Measurements from ENCODE around the gene TOPORS. TPM values are rescaled to one million over a fixed set of nuclear protein-coding genes. Genes with fewer than 3 reads are reported as not detected.
A peak's percentile ranks its signal among the peaks of the same experiment; 100 is the strongest.
"Not testable (repeated sequence)": the region's sequence is repeated elsewhere in the genome, so short reads cannot be mapped to it uniquely, and the experiment has no call there.

The TOPORS gene
- 20.3 TPM for polyA plus RNA-seq
- long read RNA-seq, donor 1, full-length matches to known transcripts, result 6 of 6 reads
- long read RNA-seq, donor 1, partial matches to known transcripts, result 0 of 6 reads
- long read RNA-seq, donor 1, other reads (novel, unspliced or antisense), result 0 of 6 reads
- long read RNA-seq, donor 2, full-length matches to known transcripts, result 12 of 12 reads
- long read RNA-seq, donor 2, partial matches to known transcripts, result 0 of 12 reads
- long read RNA-seq, donor 2, other reads (novel, unspliced or antisense), result 0 of 12 reads
- long read RNA-seq, donor 3, result 0 reads
- long read RNA-seq, donor 4, result 0 reads
- long read RNA-seq, donor 5, full-length matches to known transcripts, result 10 of 15 reads
- long read RNA-seq, donor 5, partial matches to known transcripts, result 5 of 15 reads
- long read RNA-seq, donor 5, other reads (novel, unspliced or antisense), result 0 of 15 reads
- long read RNA-seq, donor 6, full-length matches to known transcripts, result 7 of 7 reads
- long read RNA-seq, donor 6, partial matches to known transcripts, result 0 of 7 reads
- long read RNA-seq, donor 6, other reads (novel, unspliced or antisense), result 0 of 7 reads
- long read RNA-seq, donor 7, full-length matches to known transcripts, result 2 of 2 reads
- long read RNA-seq, donor 7, partial matches to known transcripts, result 0 of 2 reads
- long read RNA-seq, donor 7, other reads (novel, unspliced or antisense), result 0 of 2 reads
- long read RNA-seq, donor 8, full-length matches to known transcripts, result 6 of 6 reads
- long read RNA-seq, donor 8, partial matches to known transcripts, result 0 of 6 reads
- long read RNA-seq, donor 8, other reads (novel, unspliced or antisense), result 0 of 6 reads
- long read RNA-seq, donor 9, full-length matches to known transcripts, result 6 of 6 reads
- long read RNA-seq, donor 9, partial matches to known transcripts, result 0 of 6 reads
- long read RNA-seq, donor 9, other reads (novel, unspliced or antisense), result 0 of 6 reads
- long read RNA-seq, donor 10, full-length matches to known transcripts, result 3 of 3 reads
- long read RNA-seq, donor 10, partial matches to known transcripts, result 0 of 3 reads
- long read RNA-seq, donor 10, other reads (novel, unspliced or antisense), result 0 of 3 reads
- long read RNA-seq, donor 11, full-length matches to known transcripts, result 7 of 7 reads
- long read RNA-seq, donor 11, partial matches to known transcripts, result 0 of 7 reads
- long read RNA-seq, donor 11, other reads (novel, unspliced or antisense), result 0 of 7 reads

GRCh38 chr9:32552172-32552872, at the start of gene TOPORS, which contains the start of gene SMIM27:
Gene TOPORS (minus strand): TSS chr9:32552586. CDS start chr9:32552436, 150 bp downstream.
Gene SMIM27 (plus strand): TSS chr9:32552327. CDS start chr9:32552435, 108 bp downstream.
- peak; percentile 88 to 95 for DNase-seq
- H3K4me1 ChIP-seq (ENCODE audit: control insufficient read depth, insufficient read depth, low read length), result peaks cover 10% of the 10 kb centered on the region
- whole genome bisulfite sequencing (ENCODE audit: insufficient coverage, low lambda C conversion rate), result 0% methylated on average over 4 of the region's 46 CpGs
- H3K4me3 ChIP-seq (ENCODE audit: low read length), result peak within 1 kb of the TSS; percentile 78
- H3K27me3 ChIP-seq (ENCODE audit: control insufficient read depth, insufficient read depth, low read length), result no peaks in the 10 kb centered on the region
- peak within 1 kb of the TSS; percentile 96 for H3K27ac ChIP-seq (ENCODE audit: low read length)
- peaks cover 2% of the 10 kb centered on the region for H3K36me3 ChIP-seq (ENCODE audit: control insufficient read depth, insufficient read depth, low read length)
- H3K9me3 ChIP-seq (ENCODE audit: control insufficient read depth, low read depth, low read length), result no peaks in the 10 kb centered on the region

- not testable (repeated sequence) for H3K4me1 ChIP-seq (ENCODE audit: control insufficient read depth, insufficient read depth, low read length); H3K27ac ChIP-seq (ENCODE audit: low read length); H3K9me3 ChIP-seq (ENCODE audit: control insufficient read depth, low read depth, low read length); DNase-seq; H3K4me3 ChIP-seq (ENCODE audit: low read length); H3K27me3 ChIP-seq (ENCODE audit: control insufficient read depth, insufficient read depth, low read length); H3K36me3 ChIP-seq (ENCODE audit: control insufficient read depth, insufficient read depth, low read length)
- WGBS (ENCODE audit: insufficient coverage, low lambda C conversion rate), result 83% methylated on average over 1 of the region's 3 CpGs
Observed at GRCh38 chr9:32599021-32599420, 46.6 kb upstream of the TOPORS start.

GRCh38 chr9:32596936-32597335, 44.5 kb upstream of the TOPORS start:
- Histone ChIP-seq H3K27me3 (ENCODE audit: control insufficient read depth, insufficient read depth, low read length) (no peaks in the 10 kb centered on the region), H3K36me3 (ENCODE audit: control insufficient read depth, insufficient read depth, low read length) (no peaks in the 10 kb centered on the region), H3K27ac (ENCODE audit: low read length) (no peak overlapping the region), H3K4me1 (ENCODE audit: control insufficient read depth, insufficient read depth, low read length) (no peaks in the 10 kb centered on the region), H3K4me3 (ENCODE audit: low read length) (no peak overlapping the region), H3K9me3 (ENCODE audit: control insufficient read depth, low read depth, low read length) (no peaks in the 10 kb centered on the region)
- DNase-seq, result no peak

GRCh38 chr9:32596096-32596865, 43.9 kb upstream of the TOPORS start:
- Histone ChIP-seq H3K36me3 (ENCODE audit: control insufficient read depth, insufficient read depth, low read length) (no peaks in the 10 kb centered on the region), H3K4me1 (ENCODE audit: control insufficient read depth, insufficient read depth, low read length) (no peaks in the 10 kb centered on the region), H3K9me3 (ENCODE audit: control insufficient read depth, low read depth, low read length) (no peaks in the 10 kb centered on the region), H3K27ac (ENCODE audit: low read length) (no peak overlapping the region), H3K27me3 (ENCODE audit: control insufficient read depth, insufficient read depth, low read length) (no peaks in the 10 kb centered on the region), H3K4me3 (ENCODE audit: low read length) (no peak overlapping the region)
- DNase-seq, result no peak
- WGBS (ENCODE audit: insufficient coverage, low lambda C conversion rate), result no CpG with 5 or more reads among the region's 4 CpGs

GRCh38 chr9:32590898-32591297, 38.5 kb upstream of the TOPORS start:
- 69% methylated on average over 1 of the region's 1 CpG for WGBS (ENCODE audit: insufficient coverage, low lambda C conversion rate)
- Histone ChIP-seq H3K27ac (ENCODE audit: low read length) (no peak overlapping the region), H3K9me3 (ENCODE audit: control insufficient read depth, low read depth, low read length) (no peaks in the 10 kb centered on the region), H3K27me3 (ENCODE audit: control insufficient read depth, insufficient read depth, low read length) (no peaks in the 10 kb centered on the region), H3K36me3 (ENCODE audit: control insufficient read depth, insufficient read depth, low read length) (no peaks in the 10 kb centered on the region), H3K4me1 (ENCODE audit: control insufficient read depth, insufficient read depth, low read length) (no peaks in the 10 kb centered on the region), H3K4me3 (ENCODE audit: low read length) (no peak overlapping the region)
- DNase-seq, result no peak

- no peaks in the 10 kb centered on the region for H3K27me3 ChIP-seq (ENCODE audit: control insufficient read depth, insufficient read depth, low read length)
- no peak for DNase-seq
- no CpG with 5 or more reads among the region's 2 CpGs for WGBS (ENCODE audit: insufficient coverage, low lambda C conversion rate)
Observed at GRCh38 chr9:32590476-32590875, 38.1 kb upstream of the TOPORS start.

GRCh38 chr9:32589083-32589723, 36.8 kb upstream of the TOPORS start:
- Histone ChIP-seq H3K4me1 (ENCODE audit: control insufficient read depth, insufficient read depth, low read length) (no peaks in the 10 kb centered on the region), H3K36me3 (ENCODE audit: control insufficient read depth, insufficient read depth, low read length) (no peaks in the 10 kb centered on the region), H3K27ac (ENCODE audit: low read length) (no peak overlapping the region), H3K9me3 (ENCODE audit: control insufficient read depth, low read depth, low read length) (no peaks in the 10 kb centered on the region), H3K4me3 (ENCODE audit: low read length) (no peak overlapping the region), H3K27me3 (ENCODE audit: control insufficient read depth, insufficient read depth, low read length) (no peaks in the 10 kb centered on the region)
- peak in 1 of 2 donors; percentile 33 for DNase-seq
- 40% methylated on average over 4 of the region's 6 CpGs for WGBS (ENCODE audit: insufficient coverage, low lambda C conversion rate)

More at GRCh38 chr9:32590476-32590875, 38.1 kb upstream of the TOPORS start:
- H3K27ac ChIP-seq (ENCODE audit: low read length), result no peak overlapping the region
- no peaks in the 10 kb centered on the region for H3K9me3 ChIP-seq (ENCODE audit: control insufficient read depth, low read depth, low read length)
- H3K36me3 ChIP-seq (ENCODE audit: control insufficient read depth, insufficient read depth, low read length), result no peaks in the 10 kb centered on the region
- no peak overlapping the region for H3K4me3 ChIP-seq (ENCODE audit: low read length)
- no peaks in the 10 kb centered on the region for H3K4me1 ChIP-seq (ENCODE audit: control insufficient read depth, insufficient read depth, low read length)

GRCh38 chr9:32587901-32588300, 35.5 kb upstream of the TOPORS start:
- Histone ChIP-seq H3K4me1 (ENCODE audit: control insufficient read depth, insufficient read depth, low read length) (no peaks in the 10 kb centered on the region), H3K36me3 (ENCODE audit: control insufficient read depth, insufficient read depth, low read length) (no peaks in the 10 kb centered on the region), H3K27me3 (ENCODE audit: control insufficient read depth, insufficient read depth, low read length) (no peaks in the 10 kb centered on the region), H3K4me3 (ENCODE audit: low read length) (no peak overlapping the region), H3K27ac (ENCODE audit: low read length) (no peak overlapping the region), H3K9me3 (ENCODE audit: control insufficient read depth, low read depth, low read length) (no peaks in the 10 kb centered on the region)
- DNase-seq, result no peak

GRCh38 chr9:32584784-32585183, 32.4 kb upstream of the TOPORS start:
- Histone ChIP-seq H3K4me1 (ENCODE audit: control insufficient read depth, insufficient read depth, low read length) (no peaks in the 10 kb centered on the region), H3K4me3 (ENCODE audit: low read length) (no peak overlapping the region), H3K9me3 (ENCODE audit: control insufficient read depth, low read depth, low read length) (no peaks in the 10 kb centered on the region), H3K36me3 (ENCODE audit: control insufficient read depth, insufficient read depth, low read length) (no peaks in the 10 kb centered on the region), H3K27me3 (ENCODE audit: control insufficient read depth, insufficient read depth, low read length) (no peaks in the 10 kb centered on the region), H3K27ac (ENCODE audit: low read length) (no peak overlapping the region)
- no peak for DNase-seq
- 64% methylated on average over 2 of the region's 2 CpGs for WGBS (ENCODE audit: insufficient coverage, low lambda C conversion rate)
